GM12878 (cell line): Measurements from ENCODE around the gene MARCHF9. TPM values are rescaled to one million over a fixed set of nuclear protein-coding genes. Genes with fewer than 3 reads are reported as not detected.

Experiments
- ATAC-seq: fragments of 200-7000 bp; cut with Tn5 transposase; 3 replicates; pipeline ENCODE4 v1.9.1; 2020; ENCODE audit warnings: mild to moderate bottlenecking, moderate library complexity
- BruUV-seq: library from RNA; stranded (reverse); fragments of 400-500 nt; replicated peaks from 2 replicates; lab custom pipeline; 2021; lab: Mats Ljungman, UMichigan
- CTCF ChIA-PET: fragments of 300-600 bp; sonication (Branson Sonifier 250); formaldehyde crosslinking; extraction: SDS; loops from one replicate; lab custom pipeline; 2021; ENCODE audit warnings: inconsistent platforms; lab: Yijun Ruan, JAX
- POLR2A ChIA-PET: fragments of 350-600 bp; formaldehyde crosslinking; extraction: SDS; loops from one replicate; lab custom pipeline; 2021; ENCODE audit warnings: inconsistent platforms; lab: Charles Lee
- RAD21 ChIA-PET: fragments of 300-600 bp; sonication (Branson Sonifier 250); formaldehyde crosslinking; loops from one replicate; lab custom pipeline; 2023; ENCODE audit warnings: antibody characterized with exemption; ENCODE audit not compliant: unreplicated experiment; lab: Charles Lee
- SMC1A ChIA-PET: fragments of 300-600 bp; sonication (Branson Sonifier 250); formaldehyde crosslinking; loops from one replicate; lab custom pipeline; 2023; ENCODE audit not compliant: unreplicated experiment, uncharacterized antibody; lab: Charles Lee
- DNase-seq: peaks from one replicate; pipeline ENCODE4 v3.0.0-alpha.2; 2011; ENCODE audit warnings: low read depth, low spot score
- FAIRE-seq: peaks from 3 replicates; lab custom pipeline; 2011; peaks lifted over from hg19 to GRCh38; lab: Jason Lieb, UNC
- H2AFZ ChIP-seq: 2 replicates; pipeline ENCODE4 v1.6.0; 2011; ENCODE audit warnings: low read depth, low read length, control low read depth; ENCODE audit not compliant: control insufficient read depth
- H3K27ac ChIP-seq: 2 replicates; pipeline ENCODE4 v1.5.1; 2011; ENCODE audit warnings: control low read depth; ENCODE audit not compliant: control insufficient read depth, insufficient read depth
- H3K27me3 ChIP-seq, 2 experiments: replicated peaks in 1 of 2; 2 replicates each; pipeline versions ENCODE4 v1.6.0 to v1.6.1; 2011; ENCODE audit warnings: low read length in 1 of 2; ENCODE audit not compliant: control insufficient read depth in 2 of 2, insufficient read depth in 2 of 2
- H3K36me3 ChIP-seq, 2 experiments: 2 replicates each; pipeline ENCODE4 v1.5.1; 2011; ENCODE audit warnings: low read length in 1 of 2; ENCODE audit not compliant: control insufficient read depth in 2 of 2, insufficient read depth in 2 of 2
- H3K4me1 ChIP-seq: 2 replicates; pipeline ENCODE4 v1.6.1; 2011; ENCODE audit warnings: mild to moderate bottlenecking, low read length, moderate library complexity, mixed read lengths; ENCODE audit not compliant: control insufficient read depth, insufficient read depth
- H3K4me2 ChIP-seq: 2 replicates; pipeline ENCODE4 v1.6.0; 2011; ENCODE audit warnings: control low read depth; ENCODE audit not compliant: control insufficient read depth, insufficient read depth
- H3K4me3 ChIP-seq: fragments of 200-600 bp; sonication (generic); 2 replicates; pipeline ENCODE4 v1.5.1; 2016
- H3K79me2 ChIP-seq: 2 replicates; pipeline ENCODE4 v1.6.0; 2011; ENCODE audit warnings: low read length; ENCODE audit not compliant: control insufficient read depth, insufficient read depth
- H3K9ac ChIP-seq: 2 replicates; pipeline ENCODE4 v1.8.0; 2011; ENCODE audit warnings: low read length, control low read depth, mixed read lengths; ENCODE audit not compliant: control insufficient read depth, insufficient read depth
- H3K9me3 ChIP-seq: replicated peaks from 3 replicates; pipeline ENCODE4 v1.5.1; 2011; ENCODE audit warnings: mild to moderate bottlenecking, low read length; ENCODE audit not compliant: control insufficient read depth, insufficient read depth
- H4K20me1 ChIP-seq: 2 replicates; pipeline ENCODE4 v1.6.0; 2011; ENCODE audit not compliant: control insufficient read depth, insufficient read depth
- BMI1 ChIP-seq: fragments of 450-650 bp; IDR thresholded peaks from 2 replicates; pipeline ENCODE4 v1.6.1; 2016; ENCODE audit warnings: mild to moderate bottlenecking, moderate library complexity, borderline replicate concordance
- DPF2 ChIP-seq: fragments of 450-650 bp; IDR thresholded peaks from 2 replicates; pipeline ENCODE4 v1.6.1; 2017; ENCODE audit warnings: mild to moderate bottlenecking
- KDM1A ChIP-seq: fragments of 200-600 bp; sonication (generic); IDR thresholded peaks from 2 replicates; pipeline ENCODE4 v1.6.1; 2016; ENCODE audit warnings: borderline replicate concordance
- NFYB ChIP-seq: IDR thresholded peaks from 2 replicates; pipeline ENCODE4 v1.6.1; 2011; ENCODE audit warnings: low read depth, mild to moderate bottlenecking, low read length, improper control_type of control experiment, moderate library complexity; ENCODE audit not compliant: insufficient read depth
- NRF1 ChIP-seq: conservative IDR thresholded peaks from 2 replicates; pipeline ENCODE4 v1.6.1; 2011; ENCODE audit warnings: mild to moderate bottlenecking, low read depth, low read length, improper control_type of control experiment
- RAD51 ChIP-seq: fragments of 450-650 bp; IDR thresholded peaks from 2 replicates; pipeline ENCODE4 v1.6.1; 2016; ENCODE audit warnings: moderate library complexity, mild to moderate bottlenecking, inconsistent platforms
- SIX5 ChIP-seq: IDR thresholded peaks from 2 replicates; pipeline ENCODE4 v1.6.1; 2011; ENCODE audit warnings: mild to moderate bottlenecking, low read depth, low read length, moderate library complexity; ENCODE audit not compliant: severe bottlenecking
- SUPT20H ChIP-seq: IDR thresholded peaks from 2 replicates; pipeline ENCODE4 v1.6.1; 2011; ENCODE audit warnings: low read depth, mild to moderate bottlenecking, low read length, moderate library complexity, borderline replicate concordance; ENCODE audit not compliant: control insufficient read depth
- whole genome bisulfite sequencing: methylation state at CpG from one replicate; pipeline ENCODE4 v1.1.6; 2016; ENCODE audit warnings: low lambda C conversion rate; ENCODE audit not compliant: insufficient replicate concordance, insufficient coverage; ENCODE audit errors: missing lambda C conversion rate; 5-methylcytosine and 5-hydroxymethylcytosine counted together
- in situ Hi-C: fragments of 300-500 bp; cut with MboI; formaldehyde crosslinking; loops from 9 replicates; pipeline ENCODE4 v1.14.3; 2018; ENCODE audit warnings: mixed read lengths
- intact Hi-C: fragments of 100-400 bp; cut with micrococcal nuclease; formaldehyde crosslinking; loops from one replicate; pipeline ENCODE4 v1.14.2; 2022; ENCODE audit not compliant: unreplicated experiment
- polyA plus RNA-seq, 11 experiments: library from polyadenylated mRNA; depleted of rRNA in 4 of 11; unstranded in 6 of 11; stranded (reverse) in 5 of 11; fragments of >200 nt; fragmentation: Nextera tagmentation in 4 of 11; fragmentation: Illumina TruSeq in 1 of 11; extraction: Ambion mirVana in 4 of 11; extraction: Trizol in 1 of 11; gene quantifications; 1 replicate in 1 of 11; 2 replicates in 10 of 11; pipeline versions ENCODE4 v1.2.1 to v1.2.3, GENCODE V29; 2011 to 2016; ENCODE audit warnings: inconsistent platforms in 2 of 11, missing spikeins in 2 of 11, low read depth in 1 of 11
- total RNA-seq, 4 experiments: library from RNA; depleted of rRNA in 3 of 4; stranded (reverse); fragments of >200 nt in 3 of 4; fragmentation: Illumina TruSeq in 1 of 4; extraction: Trizol in 1 of 4; gene quantifications; 2 replicates each; pipeline versions ENCODE4 v1.2.1 to v1.2.3, GENCODE V29; 2013 to 2021
- TF ChIP-seq, protein P1 (sequence below): fragments of 450-650 bp; IDR thresholded peaks from 2 replicates; pipeline ENCODE4 v1.6.1; 2017; ENCODE audit warnings: mild to moderate bottlenecking

MARCHF9 gene
- total and polyA plus RNA-seq, 10 of the 15 experiments (the other 5 are each of a cell fraction or from before 2014, with no cell fraction given), result 2.4 to 29.3 (median 13.0) TPM

GRCh38 chr12:57781244-57781643 lies 26.3 kb downstream of the MARCHF9 start:
- in situ Hi-C loops, result no loop called here
- H3K36me3 ChIP-seq, result peaks cover 0 to 7% of the 10 kb centered on the region in 2 experiments; a peak in 1 of 4 replicates
- intact Hi-C loops, result no loop called here
- no peak overlapping the region for H3K4me3 ChIP-seq
- no peak overlapping the region for H3K9ac ChIP-seq
- FAIRE-seq, result no peak
- H3K9me3 ChIP-seq, result no peaks in the 10 kb centered on the region
- peaks cover 15% of the 10 kb centered on the region for H3K79me2 ChIP-seq
- no TSS peak for BruUV-seq
- ChIA-PET CTCF (interaction anchor here (0.6 to 2.1 kb wide), 12 partner anchors 9 to 189 kb away, joined by 3 to 16 read pairs (median 5); partner anchors contain the start of genes EEF1AKMT3 and METTL1), SMC1A (interaction anchor here (0.8 to 2.3 kb wide), 9 partner anchors 10 to 322 kb away, joined by 3 to 6 read pairs (median 3); partner anchors contain the start of genes GLI1 and TSPAN31), RAD21 (interaction anchor here (0.7 to 1.3 kb wide), 5 partner anchors 9 to 160 kb away, joined by 3 to 5 read pairs (median 4); partner anchors contain the start of genes ATP23, CYP27B1, EEF1AKMT3 and METTL1)
- H3K27me3 ChIP-seq, result no peaks in the 10 kb centered on the region
- peaks cover 8% of the 10 kb centered on the region; the same call in 1 of the 2 replicates for H3K4me1 ChIP-seq
- no peak for DNase-seq
- ATAC-seq, result no peak
- no peak overlapping the region for H3K4me2 ChIP-seq
- H4K20me1 ChIP-seq, result no peaks in the 10 kb centered on the region
- no peak overlapping the region for H2AFZ ChIP-seq
- TF ChIP-seq RAD51 (no peak), BMI1 (no peak), SIX5 (no peak), DPF2 (no peak), NRF1 (no peak), KDM1A (no peak), SUPT20H (no peak), NFYB (no peak)
- TF ChIP-seq, protein P1, sequence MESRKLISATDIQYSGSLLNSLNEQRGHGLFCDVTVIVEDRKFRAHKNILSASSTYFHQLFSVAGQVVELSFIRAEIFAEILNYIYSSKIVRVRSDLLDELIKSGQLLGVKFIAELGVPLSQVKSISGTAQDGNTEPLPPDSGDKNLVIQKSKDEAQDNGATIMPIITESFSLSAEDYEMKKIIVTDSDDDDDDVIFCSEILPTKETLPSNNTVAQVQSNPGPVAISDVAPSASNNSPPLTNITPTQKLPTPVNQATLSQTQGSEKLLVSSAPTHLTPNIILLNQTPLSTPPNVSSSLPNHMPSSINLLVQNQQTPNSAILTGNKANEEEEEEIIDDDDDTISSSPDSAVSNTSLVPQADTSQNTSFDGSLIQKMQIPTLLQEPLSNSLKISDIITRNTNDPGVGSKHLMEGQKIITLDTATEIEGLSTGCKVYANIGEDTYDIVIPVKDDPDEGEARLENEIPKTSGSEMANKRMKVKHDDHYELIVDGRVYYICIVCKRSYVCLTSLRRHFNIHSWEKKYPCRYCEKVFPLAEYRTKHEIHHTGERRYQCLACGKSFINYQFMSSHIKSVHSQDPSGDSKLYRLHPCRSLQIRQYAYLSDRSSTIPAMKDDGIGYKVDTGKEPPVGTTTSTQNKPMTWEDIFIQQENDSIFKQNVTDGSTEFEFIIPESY, result no peak
- TF ChIP-seq, all 136 proteins: peak for 0
- H3K27ac ChIP-seq, result no peak overlapping the region
- POLR2A ChIA-PET, result interaction anchor here (0.6 kb wide), 2 partner anchors 29 to 131 kb away, joined by 3 to 4 read pairs; partner anchors contain the start of gene CDK4
- 70% methylated on average over 3 of the region's 3 CpGs for WGBS
